Lower leg skin (tissue), 3 donors: ENCODE measurements around the gene ABHD12.

ENCODE experiments used
- POLR2A ChIP-seq, 2 donors: fragments of 450-650 bp; IDR thresholded peaks; one replicate each; pipeline ENCODE4 v1.6.1; 2016 to 2017; ENCODE audit warnings: antibody characterized with exemption in 2 of 2, mild to moderate bottlenecking in 1 of 2, moderate library complexity in 1 of 2
- TF ChIP-seq, protein P1 (sequence below), 3 donors: fragments of 450-650 bp; IDR thresholded peaks; one replicate each; pipeline ENCODE4 v1.5.1; 2016; ENCODE audit warnings: antibody characterized with exemption in 3 of 3, mild to moderate bottlenecking in 3 of 3, moderate library complexity in 2 of 3

DNA sequence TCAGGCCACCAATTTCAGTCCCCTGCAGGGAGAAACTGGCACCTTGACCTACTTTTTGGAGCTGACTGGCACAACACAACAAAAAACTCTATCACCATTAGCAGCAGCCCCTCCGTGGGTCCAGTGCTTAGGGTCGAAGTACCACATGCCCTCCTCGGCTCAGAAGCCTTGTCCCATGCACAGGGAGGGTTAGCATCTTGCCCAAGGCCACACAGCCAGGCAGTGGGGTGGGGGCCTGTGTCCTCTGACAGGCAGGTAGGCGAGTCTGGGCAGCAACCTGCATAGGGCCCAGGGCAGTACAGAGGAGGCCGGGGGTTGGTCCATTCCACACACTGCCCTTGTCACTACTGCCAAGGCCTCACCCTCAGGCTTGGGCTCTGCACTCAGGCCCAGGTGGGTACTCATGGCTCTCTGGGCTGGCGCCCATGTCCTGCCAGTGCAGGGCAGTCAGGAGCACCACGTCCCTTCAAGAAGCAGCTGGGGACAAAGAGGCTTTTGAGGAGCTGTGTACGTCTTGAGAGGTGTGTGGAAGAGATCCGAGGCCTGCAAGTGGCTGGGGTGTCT, 89.2 kb downstream of the ABHD12 start:
- TF ChIP-seq, protein P1, sequence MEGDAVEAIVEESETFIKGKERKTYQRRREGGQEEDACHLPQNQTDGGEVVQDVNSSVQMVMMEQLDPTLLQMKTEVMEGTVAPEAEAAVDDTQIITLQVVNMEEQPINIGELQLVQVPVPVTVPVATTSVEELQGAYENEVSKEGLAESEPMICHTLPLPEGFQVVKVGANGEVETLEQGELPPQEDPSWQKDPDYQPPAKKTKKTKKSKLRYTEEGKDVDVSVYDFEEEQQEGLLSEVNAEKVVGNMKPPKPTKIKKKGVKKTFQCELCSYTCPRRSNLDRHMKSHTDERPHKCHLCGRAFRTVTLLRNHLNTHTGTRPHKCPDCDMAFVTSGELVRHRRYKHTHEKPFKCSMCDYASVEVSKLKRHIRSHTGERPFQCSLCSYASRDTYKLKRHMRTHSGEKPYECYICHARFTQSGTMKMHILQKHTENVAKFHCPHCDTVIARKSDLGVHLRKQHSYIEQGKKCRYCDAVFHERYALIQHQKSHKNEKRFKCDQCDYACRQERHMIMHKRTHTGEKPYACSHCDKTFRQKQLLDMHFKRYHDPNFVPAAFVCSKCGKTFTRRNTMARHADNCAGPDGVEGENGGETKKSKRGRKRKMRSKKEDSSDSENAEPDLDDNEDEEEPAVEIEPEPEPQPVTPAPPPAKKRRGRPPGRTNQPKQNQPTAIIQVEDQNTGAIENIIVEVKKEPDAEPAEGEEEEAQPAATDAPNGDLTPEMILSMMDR (IDR thresholded peaks at IDR 0.05), result no peak
- TF ChIP-seq POLR2A (IDR thresholded peaks at IDR 0.05), result no peak
